Glutamatergic neuron (in vitro differentiated cells): Measurements from ENCODE around the gene TMEM132E. TPM values are rescaled to one million over a fixed set of nuclear protein-coding genes. Genes with fewer than 3 reads are reported as not detected.

Source experiments
- DNase-seq: peaks from one replicate; pipeline ENCODE4 v3.0.0; 2022
- H3K27ac Mint-ChIP-seq: one replicate; pipeline ENCODE4 v1.8.0; 2020; ENCODE audit warnings: mild to moderate bottlenecking, mixed read lengths, inconsistent platforms; ENCODE audit not compliant: unreplicated experiment
- H3K27me3 Mint-ChIP-seq: one replicate; pipeline ENCODE4 v1.8.0; 2020; ENCODE audit warnings: mild to moderate bottlenecking, moderate library complexity, mixed read lengths, inconsistent platforms; ENCODE audit not compliant: unreplicated experiment
- H3K36me3 Mint-ChIP-seq: one replicate; pipeline ENCODE4 v1.8.0; 2020; ENCODE audit warnings: mild to moderate bottlenecking, mixed read lengths, inconsistent platforms; ENCODE audit not compliant: unreplicated experiment
- H3K4me1 Mint-ChIP-seq: one replicate; pipeline ENCODE4 v1.8.0; 2020; ENCODE audit warnings: mild to moderate bottlenecking, low read depth, mixed read lengths, inconsistent platforms; ENCODE audit not compliant: unreplicated experiment
- H3K4me3 Mint-ChIP-seq: one replicate; pipeline ENCODE4 v1.8.0; 2020; ENCODE audit warnings: mild to moderate bottlenecking, mixed read lengths, inconsistent platforms; ENCODE audit not compliant: unreplicated experiment
- H3K9me3 Mint-ChIP-seq: one replicate; pipeline ENCODE4 v1.8.0; 2020; ENCODE audit warnings: mild to moderate bottlenecking, moderate library complexity, mixed read lengths, inconsistent platforms; ENCODE audit not compliant: unreplicated experiment
- CTCF ChIP-seq: fragments of 200-600 bp; sonication (generic); IDR thresholded peaks from one replicate; pipeline ENCODE4 v1.5.0; 2021; ENCODE audit not compliant: partially characterized antibody, unreplicated experiment
- total RNA-seq: library from RNA; stranded (reverse); fragmentation: NEBNext Ultra II Directional; extraction: Animal tissue kit (Norgen Biotek cat#: 25700); gene quantifications from one replicate; pipeline ENCODE4 v1.2.1, GENCODE V29; 2021; ENCODE audit not compliant: unreplicated experiment

TMEM132E gene
- total RNA-seq, 1 donor from 2014 or later, result 93.6 TPM

GRCh38 chr17:34616148-34616547 lies 36.8 kb downstream of the TMEM132E start:
- Mint-ChIP-seq H3K4me3 (peak overlapping the region; percentile 88), H3K4me1 (peaks cover 74% of the 10 kb centered on the region), H3K9me3 (peaks cover 30% of the 10 kb centered on the region), H3K27ac (peak overlapping the region; percentile 99), H3K36me3 (peaks cover 8% of the 10 kb centered on the region), H3K27me3 (peaks cover 21% of the 10 kb centered on the region)
- DNase-seq, result peak; percentile 88
- TF ChIP-seq CTCF, result no peak

GRCh38 chr17:34617398-34617797 lies 38.0 kb downstream of the TMEM132E start:
- Mint-ChIP-seq H3K4me1 (peaks cover 77% of the 10 kb centered on the region), H3K4me3 (peak overlapping the region; percentile 70), H3K36me3 (peaks cover 8% of the 10 kb centered on the region), H3K9me3 (peaks cover 33% of the 10 kb centered on the region), H3K27me3 (peaks cover 16% of the 10 kb centered on the region), H3K27ac (peak overlapping the region; percentile 99)
- DNase-seq, result no peak
- TF ChIP-seq CTCF, result no peak

- DNase-seq, result no peak
- H3K27ac Mint-ChIP-seq, result peak overlapping the region; percentile 94
- H3K27me3 Mint-ChIP-seq, result peaks cover 21% of the 10 kb centered on the region
- peaks cover 73% of the 10 kb centered on the region for H3K4me1 Mint-ChIP-seq
- H3K9me3 Mint-ChIP-seq, result peaks cover 39% of the 10 kb centered on the region
- H3K36me3 Mint-ChIP-seq, result peaks cover 8% of the 10 kb centered on the region
- peak overlapping the region; percentile 52 for H3K4me3 Mint-ChIP-seq
- TF ChIP-seq CTCF, result no peak
Measured at GRCh38 chr17:34619687-34620217, 40.4 kb downstream of the TMEM132E start.

GRCh38 chr17:34620458-34620857 lies 41.1 kb downstream of the TMEM132E start:
- no peak for DNase-seq

More at GRCh38 chr17:34620458-34620857, 41.1 kb downstream of the TMEM132E start:
- Mint-ChIP-seq H3K27ac (peak overlapping the region; percentile 60), H3K36me3 (peaks cover 8% of the 10 kb centered on the region), H3K4me1 (peaks cover 74% of the 10 kb centered on the region), H3K9me3 (peaks cover 40% of the 10 kb centered on the region), H3K4me3 (peak overlapping the region; percentile 44), H3K27me3 (peaks cover 23% of the 10 kb centered on the region)
- no peak for TF ChIP-seq CTCF
